ENCODE measurements around the gene HOXD12. TPM values are rescaled to one million over a fixed set of nuclear protein-coding genes. Genes with fewer than 3 reads are reported as not detected.

The HOXD12 gene
- total and polyA plus RNA-seq, 2 experiments from 2014 or later, result not detected

DNA sequence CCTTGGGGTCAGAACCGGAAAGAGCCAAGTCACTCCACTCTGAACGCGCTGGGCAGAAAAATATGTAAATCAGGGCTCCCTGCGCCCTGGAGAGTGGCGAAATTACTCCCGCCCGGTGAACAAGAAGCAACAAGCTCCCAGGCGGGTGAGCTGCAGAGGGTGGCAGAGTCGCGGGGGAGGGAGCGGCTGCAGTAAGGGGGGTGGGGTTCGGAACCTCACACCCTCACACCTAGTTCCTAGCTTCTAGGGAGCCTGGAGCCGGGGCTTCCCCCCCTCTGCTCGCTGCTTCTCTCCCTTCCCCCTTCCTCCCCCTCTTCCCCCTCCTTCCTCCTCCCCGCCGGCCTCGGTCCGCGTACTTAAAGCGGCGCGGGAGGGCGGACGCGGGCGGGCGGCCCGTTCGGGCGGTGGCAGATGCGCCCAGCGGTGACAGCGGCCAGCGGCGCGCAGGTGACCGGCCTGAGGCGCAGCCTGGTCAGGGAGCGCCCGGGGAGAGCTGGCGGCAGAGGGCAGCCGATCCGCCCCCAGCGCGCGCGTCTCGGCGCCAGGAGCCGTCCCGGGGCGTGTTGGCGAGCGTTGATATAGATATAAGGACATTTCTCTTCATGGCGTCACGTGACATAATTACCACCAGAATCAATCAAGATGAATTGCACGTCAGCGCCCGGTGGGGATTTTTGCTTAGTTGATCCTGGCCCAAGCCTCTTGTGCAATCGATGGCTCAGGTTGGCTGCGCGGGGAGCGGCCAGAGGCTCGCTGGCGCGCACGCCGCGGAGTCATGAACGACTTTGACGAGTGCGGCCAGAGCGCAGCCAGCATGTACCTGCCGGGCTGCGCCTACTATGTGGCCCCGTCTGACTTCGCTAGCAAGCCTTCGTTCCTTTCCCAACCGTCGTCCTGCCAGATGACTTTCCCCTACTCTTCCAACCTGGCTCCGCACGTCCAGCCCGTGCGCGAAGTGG lies 7.3 kb downstream of the HOXD12 start, which contains the start of gene HOXD11:
TSS of gene HOXD11 (plus strand) at position 700 of the 959 bp plus-strand sequence. CDS start at position 776, 76 bp downstream.
- H3K4me1 ChIP-seq (ENCODE audit: insufficient read depth), result peaks cover 41% of the 10 kb centered on the region
- H3K9me2 ChIP-seq (ENCODE audit: insufficient read depth), result no peaks in the 10 kb centered on the region
- no peaks in the 10 kb centered on the region; the same call in 1 of the 2 replicates for H3K36me3 ChIP-seq (ENCODE audit: insufficient read depth)
- no peak within 1 kb of the TSS for H2AFZ ChIP-seq
- TF ChIP-seq POLR2AphosphoS5 (IDR thresholded peaks at IDR 0.05; ENCODE audit: low read depth), result no peak
- peak; percentile 95 for TF ChIP-seq EZH2 (IDR thresholded peaks at IDR 0.05; ENCODE audit: low read depth, unreplicated experiment)
- H3K27ac ChIP-seq (ENCODE audit: low read depth), result no peak within 1 kb of the TSS
- H3K27ac Mint-ChIP-seq, result no peak within 1 kb of the TSS
- no peaks in the 10 kb centered on the region for H3K79me2 ChIP-seq (replicated peaks; ENCODE audit: insufficient read depth)
- peaks cover 35% of the 10 kb centered on the region for H3F3A ChIP-seq (replicated peaks; ENCODE audit: low read depth)
- ATAC-seq (peak; percentile 15), DNase-seq (ENCODE audit: low spot score) (peak; percentile 83)
- peaks cover 99% of the 10 kb centered on the region for H3K27me3 ChIP-seq (ENCODE audit: insufficient read depth)
- H3K4me1 Mint-ChIP-seq, result peaks cover 33% of the 10 kb centered on the region
- H3K4me2 ChIP-seq, result peak within 1 kb of the TSS; percentile 78
- no peaks in the 10 kb centered on the region; the same call in 2 of the 3 replicates for H3K36me3 Mint-ChIP-seq (ENCODE audit: low read depth)
- peak within 1 kb of the TSS; percentile 48 for H3K4me3 ChIP-seq
- H3K27me3 Mint-ChIP-seq (ENCODE audit: insufficient read depth, low read depth, poor library complexity), result peaks cover 94% of the 10 kb centered on the region
- H3K4me3 Mint-ChIP-seq, result peak within 1 kb of the TSS; percentile 60
- peaks cover 40% of the 10 kb centered on the region for H4K20me1 ChIP-seq (replicated peaks; ENCODE audit: insufficient read depth)
- peaks cover 5% of the 10 kb centered on the region for H3K9me3 Mint-ChIP-seq

DNA sequence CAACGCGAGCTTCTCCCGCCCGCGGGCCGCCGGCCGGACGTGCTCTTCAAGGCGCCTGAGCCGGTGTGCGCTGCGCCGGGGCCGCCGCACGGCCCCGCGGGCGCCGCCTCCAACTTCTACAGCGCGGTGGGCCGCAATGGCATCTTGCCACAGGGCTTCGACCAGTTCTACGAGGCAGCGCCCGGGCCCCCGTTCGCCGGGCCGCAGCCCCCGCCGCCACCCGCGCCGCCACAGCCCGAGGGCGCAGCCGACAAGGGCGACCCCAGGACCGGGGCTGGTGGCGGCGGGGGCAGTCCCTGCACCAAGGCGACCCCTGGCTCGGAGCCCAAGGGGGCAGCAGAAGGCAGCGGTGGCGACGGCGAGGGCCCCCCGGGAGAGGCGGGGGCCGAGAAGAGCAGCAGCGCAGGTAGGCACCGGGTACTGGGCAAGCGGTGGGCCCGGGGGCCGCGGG lies 8.2 kb downstream of the HOXD12 start:
- Mint-ChIP-seq H3K27ac (no peak overlapping the region), H3K4me1 (peaks cover 32% of the 10 kb centered on the region), H3K4me3 (no peak overlapping the region), H3K27me3 (ENCODE audit: insufficient read depth, low read depth, poor library complexity) (peaks cover 94% of the 10 kb centered on the region), H3K9me3 (peaks cover 5% of the 10 kb centered on the region), H3K36me3 (ENCODE audit: low read depth) (no peaks in the 10 kb centered on the region; the same call in 2 of the 3 replicates)
- 0 out of 2 replicates have a peak overlapping the region, but pooled peaks have one; percentile 28 for H3K4me3 ChIP-seq
- peaks cover 37% of the 10 kb centered on the region for H3F3A ChIP-seq (replicated peaks; ENCODE audit: low read depth)
- H3K9me2 ChIP-seq (ENCODE audit: insufficient read depth), result no peaks in the 10 kb centered on the region
- H2AFZ ChIP-seq, result no peak overlapping the region
- ATAC-seq (no peak), DNase-seq (ENCODE audit: low spot score) (no peak)
- no peak overlapping the region for H3K27ac ChIP-seq (ENCODE audit: low read depth)
- no peaks in the 10 kb centered on the region for H3K36me3 ChIP-seq (ENCODE audit: insufficient read depth)
- TF ChIP-seq JUNB (IDR thresholded peaks at IDR 0.05; ENCODE audit: unreplicated experiment), result no peak
- TF ChIP-seq EZH2 (IDR thresholded peaks at IDR 0.05; ENCODE audit: low read depth, unreplicated experiment), result peak; percentile 52
- TF ChIP-seq EZH2phosphoT487 (IDR thresholded peaks at IDR 0.05; ENCODE audit: unreplicated experiment), result peak; percentile 55
- H3K4me1 ChIP-seq (ENCODE audit: insufficient read depth), result peaks cover 41% of the 10 kb centered on the region
- H4K20me1 ChIP-seq (replicated peaks; ENCODE audit: insufficient read depth), result peaks cover 31% of the 10 kb centered on the region
- no peaks in the 10 kb centered on the region for H3K79me2 ChIP-seq (replicated peaks; ENCODE audit: insufficient read depth)
- peaks cover 99% of the 10 kb centered on the region for H3K27me3 ChIP-seq (ENCODE audit: insufficient read depth)
- no peak overlapping the region; the same call in 1 of the 2 replicates for H3K4me2 ChIP-seq

DNA sequence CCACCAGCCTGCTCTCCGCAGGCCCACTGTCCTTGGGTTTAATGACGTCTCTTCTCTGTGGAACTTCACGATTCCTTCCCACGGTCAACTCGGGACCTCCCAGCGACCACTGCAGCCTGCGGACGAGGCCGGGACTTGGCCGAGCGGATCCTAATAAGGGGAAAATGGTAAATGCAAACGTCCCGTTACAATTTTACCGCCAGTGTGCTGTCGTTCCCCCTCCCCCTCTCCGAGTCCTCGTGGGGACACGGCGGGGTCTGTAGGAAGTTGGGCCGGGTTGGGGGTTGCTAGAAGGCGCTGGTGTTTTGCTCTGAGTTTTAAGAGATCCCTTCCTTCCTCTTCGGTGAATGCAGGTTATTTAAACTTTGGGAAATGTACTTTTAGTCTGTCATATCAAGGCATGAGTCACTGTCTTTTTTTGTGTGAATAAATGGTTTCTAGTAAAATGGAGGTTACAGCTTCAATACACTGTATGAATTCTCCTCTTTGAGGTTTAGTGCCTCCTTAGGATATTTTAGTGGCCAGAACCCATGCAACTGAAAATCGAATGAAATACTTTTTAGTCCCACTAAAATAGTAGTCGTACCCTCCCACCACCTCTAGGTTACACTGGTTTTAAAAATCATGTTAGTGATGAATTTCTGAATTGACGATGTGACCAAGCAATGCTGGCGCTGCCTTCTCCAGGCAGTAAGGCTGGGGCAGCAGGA lies 9.8 kb downstream of the HOXD12 start:
- H3F3A ChIP-seq (replicated peaks; ENCODE audit: low read depth), result peaks cover 42% of the 10 kb centered on the region
- Mint-ChIP-seq H3K9me3 (peaks cover 5% of the 10 kb centered on the region), H3K4me1 (peaks cover 23% of the 10 kb centered on the region), H3K4me3 (no peak overlapping the region; the same call in 2 of the 3 replicates), H3K36me3 (ENCODE audit: low read depth) (no peaks in the 10 kb centered on the region; the same call in 2 of the 3 replicates), H3K27me3 (ENCODE audit: insufficient read depth, low read depth, poor library complexity) (peaks cover 94% of the 10 kb centered on the region), H3K27ac (no peak overlapping the region)
- peaks cover 31% of the 10 kb centered on the region for H4K20me1 ChIP-seq (replicated peaks; ENCODE audit: insufficient read depth)
- no peak overlapping the region for H3K4me2 ChIP-seq
- no peak overlapping the region for H3K27ac ChIP-seq (ENCODE audit: low read depth)
- no peaks in the 10 kb centered on the region for H3K36me3 ChIP-seq (ENCODE audit: insufficient read depth)
- no peak for DNase-seq (ENCODE audit: low spot score)
- no peaks in the 10 kb centered on the region for H3K9me2 ChIP-seq (ENCODE audit: insufficient read depth)
- ATAC-seq, result no peak
- H3K79me2 ChIP-seq (replicated peaks; ENCODE audit: insufficient read depth), result no peaks in the 10 kb centered on the region
- H2AFZ ChIP-seq, result no peak overlapping the region
- H3K4me1 ChIP-seq (ENCODE audit: insufficient read depth), result peaks cover 37% of the 10 kb centered on the region
- 0 out of 2 replicates have a peak overlapping the region, but pooled peaks have one; percentile 20 for H3K4me3 ChIP-seq
- peaks cover 99% of the 10 kb centered on the region for H3K27me3 ChIP-seq (ENCODE audit: insufficient read depth)
- peak; percentile 97 for TF ChIP-seq EZH2 (IDR thresholded peaks at IDR 0.05; ENCODE audit: low read depth, unreplicated experiment)
- no peak for TF ChIP-seq NANOG (IDR thresholded peaks at IDR 0.05; ENCODE audit: borderline replicate concordance)
- TF ChIP-seq EZH2phosphoT487 (IDR thresholded peaks at IDR 0.05; ENCODE audit: unreplicated experiment), result peak; percentile 91
- TF ChIP-seq, protein P1, sequence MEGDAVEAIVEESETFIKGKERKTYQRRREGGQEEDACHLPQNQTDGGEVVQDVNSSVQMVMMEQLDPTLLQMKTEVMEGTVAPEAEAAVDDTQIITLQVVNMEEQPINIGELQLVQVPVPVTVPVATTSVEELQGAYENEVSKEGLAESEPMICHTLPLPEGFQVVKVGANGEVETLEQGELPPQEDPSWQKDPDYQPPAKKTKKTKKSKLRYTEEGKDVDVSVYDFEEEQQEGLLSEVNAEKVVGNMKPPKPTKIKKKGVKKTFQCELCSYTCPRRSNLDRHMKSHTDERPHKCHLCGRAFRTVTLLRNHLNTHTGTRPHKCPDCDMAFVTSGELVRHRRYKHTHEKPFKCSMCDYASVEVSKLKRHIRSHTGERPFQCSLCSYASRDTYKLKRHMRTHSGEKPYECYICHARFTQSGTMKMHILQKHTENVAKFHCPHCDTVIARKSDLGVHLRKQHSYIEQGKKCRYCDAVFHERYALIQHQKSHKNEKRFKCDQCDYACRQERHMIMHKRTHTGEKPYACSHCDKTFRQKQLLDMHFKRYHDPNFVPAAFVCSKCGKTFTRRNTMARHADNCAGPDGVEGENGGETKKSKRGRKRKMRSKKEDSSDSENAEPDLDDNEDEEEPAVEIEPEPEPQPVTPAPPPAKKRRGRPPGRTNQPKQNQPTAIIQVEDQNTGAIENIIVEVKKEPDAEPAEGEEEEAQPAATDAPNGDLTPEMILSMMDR (conservative IDR thresholded peaks at IDR 0.05; ENCODE audit: low read depth in 2 of 2), result no peak
- no peak for TF ChIP-seq STAT1 (IDR thresholded peaks at IDR 0.05; ENCODE audit: unreplicated experiment)
- TF ChIP-seq ZNF331 (CRISPR knock-in tag; IDR thresholded peaks at IDR 0.05; ENCODE audit: low read depth), result no peak
- TF ChIP-seq JUNB (IDR thresholded peaks at IDR 0.05; ENCODE audit: unreplicated experiment), result no peak
- TF ChIP-seq, protein P2, sequence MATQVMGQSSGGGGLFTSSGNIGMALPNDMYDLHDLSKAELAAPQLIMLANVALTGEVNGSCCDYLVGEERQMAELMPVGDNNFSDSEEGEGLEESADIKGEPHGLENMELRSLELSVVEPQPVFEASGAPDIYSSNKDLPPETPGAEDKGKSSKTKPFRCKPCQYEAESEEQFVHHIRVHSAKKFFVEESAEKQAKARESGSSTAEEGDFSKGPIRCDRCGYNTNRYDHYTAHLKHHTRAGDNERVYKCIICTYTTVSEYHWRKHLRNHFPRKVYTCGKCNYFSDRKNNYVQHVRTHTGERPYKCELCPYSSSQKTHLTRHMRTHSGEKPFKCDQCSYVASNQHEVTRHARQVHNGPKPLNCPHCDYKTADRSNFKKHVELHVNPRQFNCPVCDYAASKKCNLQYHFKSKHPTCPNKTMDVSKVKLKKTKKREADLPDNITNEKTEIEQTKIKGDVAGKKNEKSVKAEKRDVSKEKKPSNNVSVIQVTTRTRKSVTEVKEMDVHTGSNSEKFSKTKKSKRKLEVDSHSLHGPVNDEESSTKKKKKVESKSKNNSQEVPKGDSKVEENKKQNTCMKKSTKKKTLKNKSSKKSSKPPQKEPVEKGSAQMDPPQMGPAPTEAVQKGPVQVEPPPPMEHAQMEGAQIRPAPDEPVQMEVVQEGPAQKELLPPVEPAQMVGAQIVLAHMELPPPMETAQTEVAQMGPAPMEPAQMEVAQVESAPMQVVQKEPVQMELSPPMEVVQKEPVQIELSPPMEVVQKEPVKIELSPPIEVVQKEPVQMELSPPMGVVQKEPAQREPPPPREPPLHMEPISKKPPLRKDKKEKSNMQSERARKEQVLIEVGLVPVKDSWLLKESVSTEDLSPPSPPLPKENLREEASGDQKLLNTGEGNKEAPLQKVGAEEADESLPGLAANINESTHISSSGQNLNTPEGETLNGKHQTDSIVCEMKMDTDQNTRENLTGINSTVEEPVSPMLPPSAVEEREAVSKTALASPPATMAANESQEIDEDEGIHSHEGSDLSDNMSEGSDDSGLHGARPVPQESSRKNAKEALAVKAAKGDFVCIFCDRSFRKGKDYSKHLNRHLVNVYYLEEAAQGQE (IDR thresholded peaks at IDR 0.05; ENCODE audit: unreplicated experiment), result no peak
